HepG2 (cell line): ENCODE measurements around the gene CLASP1. TPM values are rescaled to one million over a fixed set of nuclear protein-coding genes. Genes with fewer than 3 reads are reported as not detected.

Experiments
- ATAC-seq: fragments of 200-7000 bp; cut with Tn5 transposase; 3 replicates; pipeline ENCODE4 v1.9.1; 2020; ENCODE audit warnings: mild to moderate bottlenecking, moderate library complexity
- BruUV-seq: library from RNA; stranded (reverse); fragments of 400-500 nt; replicated peaks from 2 replicates; lab custom pipeline; 2021; lab: Mats Ljungman, UMichigan
- CTCF ChIA-PET: fragments of 300-600 bp; formaldehyde crosslinking; extraction: SDS; loops from one replicate; lab custom pipeline; 2021; ENCODE audit warnings: low total read pairs, inconsistent platforms, low intra/inter-chr PET ratio; lab: Yijun Ruan, JAX
- POLR2A ChIA-PET: fragments of 350-600 bp; sonication (Branson Sonifier 250); formaldehyde crosslinking; loops from one replicate; lab custom pipeline; 2020; ENCODE audit warnings: antibody characterized with exemption, inconsistent platforms; lab: Yijun Ruan, JAX
- DNase-seq: peaks from one replicate; pipeline ENCODE4 v3.0.0-alpha.2; 2015; ENCODE audit warnings: low spot score
- FAIRE-seq: peaks from 3 replicates; lab custom pipeline; 2011; peaks lifted over from hg19 to GRCh38; lab: Jason Lieb, UNC
- H2AFZ ChIP-seq: one replicate; pipeline ENCODE4 v1.6.1; 2011; ENCODE audit warnings: low read length, inconsistent platforms
- H3K27ac ChIP-seq: fragments of 300-600 bp; 3 replicates; pipeline ENCODE4 v1.8.0; 2011; ENCODE audit warnings: mixed run types, mild to moderate bottlenecking, mixed read lengths, low read length, inconsistent platforms; ENCODE audit not compliant: insufficient read depth; ENCODE audit errors: extremely low read length
- H3K27me3 ChIP-seq, 2 experiments: fragments of 200-600 bp in 1 of 2; 2 replicates in 1 of 2; 3 replicates in 1 of 2; pipeline versions ENCODE4 v1.6.0 to v1.8.0; 2011; ENCODE audit warnings: low read length in 2 of 2, mild to moderate bottlenecking in 2 of 2, moderate library complexity in 2 of 2, inconsistent platforms in 1 of 2; ENCODE audit not compliant: insufficient read depth in 2 of 2, control insufficient read depth in 1 of 2
- H3K36me3 ChIP-seq, 2 experiments: fragments of 200-600 bp in 1 of 2; replicated peaks in 1 of 2; 2 replicates in 1 of 2; 3 replicates in 1 of 2; pipeline versions ENCODE4 v1.5.1 to v1.8.0; 2011; ENCODE audit warnings: low read length in 2 of 2, inconsistent platforms in 1 of 2; ENCODE audit not compliant: insufficient read depth in 2 of 2, control insufficient read depth in 1 of 2
- H3K4me1 ChIP-seq: 2 replicates; pipeline ENCODE4 v1.5.1; 2012; ENCODE audit warnings: low read length, inconsistent platforms; ENCODE audit not compliant: insufficient read depth
- H3K4me2 ChIP-seq: 2 replicates; pipeline ENCODE4 v1.6.0; 2011; ENCODE audit warnings: low read depth, low read length, inconsistent platforms
- H3K4me3 ChIP-seq, 3 experiments: fragments of 200-600 bp in 1 of 3; sonication (generic), shearing (Covaris generic) in 1 of 3; replicated peaks in 1 of 3; 2 replicates each; pipeline ENCODE4 v1.5.1; 2011 to 2016; ENCODE audit warnings: low read length in 3 of 3, inconsistent platforms in 2 of 3, low read depth in 2 of 3, mild to moderate bottlenecking in 2 of 3, control low read depth in 1 of 3, mixed read lengths in 1 of 3; ENCODE audit not compliant: insufficient read depth in 1 of 3
- H3K79me2 ChIP-seq: one replicate; pipeline ENCODE4 v1.6.1; 2011; ENCODE audit warnings: low read length, inconsistent platforms; ENCODE audit not compliant: insufficient read depth
- H3K9ac ChIP-seq: 2 replicates; pipeline ENCODE4 v1.6.0; 2011; ENCODE audit warnings: mild to moderate bottlenecking, low read depth, low read length, inconsistent platforms; ENCODE audit not compliant: insufficient read depth
- H3K9me3 ChIP-seq: 2 replicates; pipeline ENCODE4 v1.5.1; 2012; ENCODE audit warnings: mild to moderate bottlenecking, low read length
- H4K20me1 ChIP-seq: 2 replicates; pipeline ENCODE4 v1.6.0; 2011; ENCODE audit warnings: inconsistent platforms, mild to moderate bottlenecking, low read length, moderate library complexity; ENCODE audit not compliant: insufficient read depth
- CREM ChIP-seq, 2 experiments: sonication (generic) in 1 of 2; formaldehyde crosslinking in 1 of 2; IDR thresholded peaks; 2 replicates each; pipeline versions ENCODE4 v1.4.0 to v1.6.1; 2016 to 2020; ENCODE audit warnings: antibody characterized with exemption in 1 of 2, mild to moderate bottlenecking in 1 of 2, missing genetic modification reagents in 1 of 2
- IRF2 ChIP-seq: IDR thresholded peaks from 2 replicates; pipeline ENCODE4 v1.6.1; 2018; ENCODE audit warnings: missing genetic modification reagents, missing compliant biosample characterization
- KDM6A ChIP-seq: IDR thresholded peaks from 2 replicates; pipeline ENCODE4 v1.6.1; 2016; ENCODE audit warnings: low read depth
- SKI ChIP-seq: fragments of 450-650 bp; IDR thresholded peaks from one replicate; pipeline ENCODE4 v1.6.1; 2018; ENCODE audit warnings: mild to moderate bottlenecking; ENCODE audit not compliant: partially characterized antibody
- XRCC5 ChIP-seq: fragments of 200-400 bp; formaldehyde crosslinking; optimal IDR thresholded peaks from 2 replicates; pipeline ENCODE3; 2017; ENCODE audit warnings: mild to moderate bottlenecking, low read length
- YEATS4 ChIP-seq: sonication (generic); formaldehyde crosslinking; IDR thresholded peaks from 2 replicates; pipeline ENCODE4 v1.4.0; 2020; ENCODE audit warnings: missing genetic modification reagents, borderline replicate concordance
- ZBTB42 ChIP-seq: sonication (generic); formaldehyde crosslinking; IDR thresholded peaks from 2 replicates; pipeline ENCODE4 v1.5.0; 2020; ENCODE audit warnings: mild to moderate bottlenecking, missing genetic modification reagents
- ZNF282 ChIP-seq: fragments of 450-650 bp; IDR thresholded peaks from 2 replicates; pipeline ENCODE4 v1.6.1; 2018; ENCODE audit not compliant: partially characterized antibody
- ZNF614 ChIP-seq: IDR thresholded peaks from 2 replicates; pipeline ENCODE4 v1.6.1; 2018; ENCODE audit warnings: missing biosample characterization, missing genetic modification reagents, inconsistent platforms, borderline replicate concordance
- ZNF83 ChIP-seq: sonication (generic); formaldehyde crosslinking; IDR thresholded peaks from 2 replicates; pipeline ENCODE4 v1.4.0; 2020; ENCODE audit warnings: missing genetic modification reagents, mild to moderate bottlenecking, borderline replicate concordance
- WGBS: methylation state at CpG from one replicate; pipeline ENCODE4 v1.1.6; 2017; ENCODE audit warnings: low lambda C conversion rate; 5-methylcytosine and 5-hydroxymethylcytosine counted together
- in situ Hi-C: cut with HindIII; loops from 2 replicates; pipeline ENCODE4 v1.10.0; 2017; ENCODE audit warnings: low pct_unique_long_range_greater_than_20kb; ENCODE audit not compliant: extremely low pct_ligation_motif_present
- intact Hi-C: fragments of 100-400 bp; cut with micrococcal nuclease; formaldehyde crosslinking; loops from one replicate; pipeline ENCODE4 v1.10.0; 2022; ENCODE audit not compliant: unreplicated experiment
- polyA plus RNA-seq, 8 experiments: library from polyadenylated mRNA; depleted of rRNA in 3 of 8; stranded (reverse) in 7 of 8; unstranded in 1 of 8; fragments of >200 nt; fragmentation: Illumina TruSeq in 4 of 8; extraction: Trizol in 4 of 8; gene quantifications; 2 replicates each; pipeline versions ENCODE4 v1.2.1 to v1.2.3, GENCODE V29; 2011 to 2016; ENCODE audit warnings: low read depth in 4 of 8, missing spikeins in 1 of 8, mixed read lengths in 1 of 8; ENCODE audit not compliant: insufficient read depth in 1 of 8
- total RNA-seq, 5 experiments: library from RNA; depleted of rRNA; stranded (reverse); fragments of >200 nt; fragmentation: Illumina TruSeq; extraction: Trizol; gene quantifications; 2 replicates each; pipeline ENCODE4 v1.2.3, GENCODE V29; 2016; ENCODE audit warnings: low read depth in 1 of 5
- TF ChIP-seq, protein P1 (sequence below), 2 experiments: fragments of 450-650 bp in 1 of 2; sonication (generic) in 1 of 2; formaldehyde crosslinking; IDR thresholded peaks; 2 replicates each; pipeline versions ENCODE4 v1.5.0 to v1.8.0; 2020 to 2022; ENCODE audit warnings: mild to moderate bottlenecking in 1 of 2, missing genetic modification reagents in 1 of 2
- TF ChIP-seq, protein P2 (sequence below): sonication (generic); formaldehyde crosslinking; IDR thresholded peaks from 2 replicates; pipeline ENCODE4 v1.4.0; 2020; ENCODE audit warnings: mild to moderate bottlenecking, missing genetic modification reagents

Gene CLASP1
- total and polyA plus RNA-seq, 2 of the 13 experiments (the other 11 are each of a cell fraction or from before 2014, with no cell fraction given): 11.7 to 47.9 TPM

DNA sequence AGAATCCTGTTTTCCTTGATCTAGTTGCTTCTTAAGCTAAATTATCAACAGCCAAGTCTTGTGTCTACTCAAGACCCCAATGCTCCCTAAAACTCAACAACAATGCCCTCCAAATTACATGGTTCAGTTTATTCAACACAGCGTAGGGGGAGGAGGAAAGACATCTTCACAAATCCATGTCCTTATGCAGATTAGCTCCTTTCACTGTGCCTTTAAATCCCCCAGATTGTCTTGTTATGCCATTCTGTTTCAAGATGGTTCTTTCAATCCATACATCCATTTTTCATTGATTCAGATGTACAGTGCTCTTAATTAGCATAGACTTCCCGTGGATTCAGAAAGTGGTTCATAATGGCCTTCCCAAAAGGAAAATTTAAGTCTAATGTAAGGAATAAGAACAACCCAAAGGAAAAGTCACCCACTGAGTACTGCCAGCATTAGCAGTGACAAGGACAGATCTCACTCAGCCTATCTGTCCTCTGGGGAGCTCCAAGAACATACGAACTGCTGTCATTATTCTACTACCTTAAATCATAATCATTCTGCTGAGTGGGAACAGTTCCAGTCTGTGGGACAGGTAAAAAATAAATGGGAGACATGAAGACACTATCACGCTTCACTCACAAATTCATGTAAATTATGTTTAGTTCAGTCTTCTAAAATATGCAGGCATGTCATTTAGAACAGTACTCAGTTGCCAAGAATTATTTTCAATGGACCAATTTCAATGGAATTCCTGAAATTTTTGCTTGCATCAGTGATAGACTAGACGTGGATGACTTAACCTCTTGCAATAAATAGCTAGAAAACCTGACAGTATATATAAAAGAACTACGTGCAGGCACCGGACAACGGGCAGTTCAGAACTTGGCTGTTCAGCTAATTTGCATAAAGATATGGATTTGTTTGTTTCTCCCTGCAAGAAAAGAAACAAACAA lies 177.5 kb downstream of the CLASP1 start (continued):
- TF ChIP-seq SKI: no peak
- no peak for TF ChIP-seq XRCC5

DNA sequence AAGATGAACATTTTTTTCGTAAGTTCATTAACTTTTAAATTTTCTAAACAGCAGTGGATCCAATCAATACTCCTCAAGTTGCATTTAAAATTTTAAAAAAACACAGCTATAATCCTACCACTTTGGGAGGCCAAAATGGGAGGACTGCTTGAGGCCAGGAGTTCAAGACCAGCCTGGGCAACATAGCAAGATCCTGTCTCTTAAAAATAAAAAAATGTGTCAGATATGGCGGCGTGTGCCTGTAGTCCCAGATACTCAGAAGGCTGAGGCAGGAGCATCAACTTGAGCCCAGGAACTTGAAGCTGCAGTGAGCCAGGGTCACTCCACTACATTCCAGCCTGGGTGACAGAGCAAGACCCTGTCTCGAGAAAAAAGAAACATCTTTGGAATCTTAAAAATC lies 178.3 kb downstream of the CLASP1 start:
- Histone ChIP-seq H3K27ac (no peak overlapping the region), H3K79me2 (peaks cover 7% of the 10 kb centered on the region), H3K9me3 (no peaks in the 10 kb centered on the region), H2AFZ (no peak overlapping the region), H3K27me3 (no peaks in the 10 kb centered on the region), H3K9ac (no peak overlapping the region), H3K4me3 (no peak overlapping the region), H4K20me1 (no peaks in the 10 kb centered on the region), H3K4me1 (peaks cover 6% of the 10 kb centered on the region), H3K36me3 (peaks cover 16 to 57% of the 10 kb centered on the region in 2 experiments), H3K4me2 (no peak overlapping the region)
- ATAC-seq (no peak), FAIRE-seq (no peak), DNase-seq (no peak)
- TF ChIP-seq CREM (IDR thresholded peaks at IDR 0.05) (no peak), CREM (CRISPR knock-in tag; IDR thresholded peaks at IDR 0.05) (no peak), ZBTB42 (CRISPR knock-in tag) (no peak), ZNF282 (no peak), ZNF83 (CRISPR knock-in tag) (no peak), ZNF614 (CRISPR knock-in tag) (no peak), YEATS4 (no peak), KDM6A (CRISPR knock-in tag) (no peak), IRF2 (CRISPR knock-in tag) (no peak)
- TF ChIP-seq, protein P1, sequence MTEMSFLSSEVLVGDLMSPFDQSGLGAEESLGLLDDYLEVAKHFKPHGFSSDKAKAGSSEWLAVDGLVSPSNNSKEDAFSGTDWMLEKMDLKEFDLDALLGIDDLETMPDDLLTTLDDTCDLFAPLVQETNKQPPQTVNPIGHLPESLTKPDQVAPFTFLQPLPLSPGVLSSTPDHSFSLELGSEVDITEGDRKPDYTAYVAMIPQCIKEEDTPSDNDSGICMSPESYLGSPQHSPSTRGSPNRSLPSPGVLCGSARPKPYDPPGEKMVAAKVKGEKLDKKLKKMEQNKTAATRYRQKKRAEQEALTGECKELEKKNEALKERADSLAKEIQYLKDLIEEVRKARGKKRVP (CRISPR knock-in tag; IDR thresholded peaks at IDR 0.05): no peak
- TF ChIP-seq, protein P2, sequence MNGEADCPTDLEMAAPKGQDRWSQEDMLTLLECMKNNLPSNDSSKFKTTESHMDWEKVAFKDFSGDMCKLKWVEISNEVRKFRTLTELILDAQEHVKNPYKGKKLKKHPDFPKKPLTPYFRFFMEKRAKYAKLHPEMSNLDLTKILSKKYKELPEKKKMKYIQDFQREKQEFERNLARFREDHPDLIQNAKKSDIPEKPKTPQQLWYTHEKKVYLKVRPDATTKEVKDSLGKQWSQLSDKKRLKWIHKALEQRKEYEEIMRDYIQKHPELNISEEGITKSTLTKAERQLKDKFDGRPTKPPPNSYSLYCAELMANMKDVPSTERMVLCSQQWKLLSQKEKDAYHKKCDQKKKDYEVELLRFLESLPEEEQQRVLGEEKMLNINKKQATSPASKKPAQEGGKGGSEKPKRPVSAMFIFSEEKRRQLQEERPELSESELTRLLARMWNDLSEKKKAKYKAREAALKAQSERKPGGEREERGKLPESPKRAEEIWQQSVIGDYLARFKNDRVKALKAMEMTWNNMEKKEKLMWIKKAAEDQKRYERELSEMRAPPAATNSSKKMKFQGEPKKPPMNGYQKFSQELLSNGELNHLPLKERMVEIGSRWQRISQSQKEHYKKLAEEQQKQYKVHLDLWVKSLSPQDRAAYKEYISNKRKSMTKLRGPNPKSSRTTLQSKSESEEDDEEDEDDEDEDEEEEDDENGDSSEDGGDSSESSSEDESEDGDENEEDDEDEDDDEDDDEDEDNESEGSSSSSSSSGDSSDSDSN (CRISPR knock-in tag): no peak
- intact Hi-C loops (no loop called here), in situ Hi-C loops (no loop called here)
- no TSS peak for BruUV-seq
- over 99% methylated on average over 4 of the region's 4 CpGs for WGBS
- ChIA-PET POLR2A (no interaction called here), CTCF (no interaction called here)
